Ishikawa (cell line): ENCODE data around the gene PLD6.

Source experiments
- CEBPB ChIP-seq: IDR thresholded peaks from 2 replicates; pipeline ENCODE4 v1.6.1; 2012
- CREB1 ChIP-seq: IDR thresholded peaks from 2 replicates; pipeline ENCODE4 v1.6.1; 2012; ENCODE audit warnings: low read depth
- EGR1 ChIP-seq: IDR thresholded peaks from 2 replicates; pipeline ENCODE4 v1.6.1; 2012
- EP300 ChIP-seq: IDR thresholded peaks from 2 replicates; pipeline ENCODE4 v1.6.1; 2012; ENCODE audit warnings: borderline replicate concordance
- FOXM1 ChIP-seq: IDR thresholded peaks from 2 replicates; pipeline ENCODE4 v1.6.1; 2012; ENCODE audit warnings: low read depth, borderline replicate concordance
- NFIC ChIP-seq: IDR thresholded peaks from 2 replicates; pipeline ENCODE4 v1.6.1; 2012
- RAD21 ChIP-seq: IDR thresholded peaks from 2 replicates; pipeline ENCODE4 v1.6.1; 2012; ENCODE audit warnings: low read depth
- TAF1 ChIP-seq: IDR thresholded peaks from 2 replicates; pipeline ENCODE4 v1.6.1; 2012; ENCODE audit warnings: low read depth, mild to moderate bottlenecking
- TCF12 ChIP-seq: IDR thresholded peaks from 2 replicates; pipeline ENCODE4 v1.6.1; 2012; ENCODE audit warnings: low read depth
- TEAD4 ChIP-seq: IDR thresholded peaks from 2 replicates; pipeline ENCODE4 v1.6.1; 2012
- USF1 ChIP-seq: IDR thresholded peaks from 2 replicates; pipeline ENCODE4 v1.6.1; 2012
- YY1 ChIP-seq: IDR thresholded peaks from 2 replicates; pipeline ENCODE4 v1.6.1; 2012; ENCODE audit warnings: low read depth
- ZBTB7A ChIP-seq: IDR thresholded peaks from 2 replicates; pipeline ENCODE4 v1.6.1; 2012; ENCODE audit warnings: low read depth
- TF ChIP-seq, protein P1 (sequence below): IDR thresholded peaks from 2 replicates; pipeline ENCODE4 v1.6.1; 2012
- TF ChIP-seq, protein P2 (sequence below): IDR thresholded peaks from 2 replicates; pipeline ENCODE4 v1.6.1; 2012; ENCODE audit warnings: low read depth, mild to moderate bottlenecking

PLD6 gene

GRCh38 chr17:17154981-17155380, 51.2 kb downstream of the PLD6 start:
- TF ChIP-seq YY1 (no peak), USF1 (no peak), TCF12 (no peak), CEBPB (no peak), NFIC (no peak), TEAD4 (no peak), EP300 (no peak), RAD21 (no peak), TAF1 (no peak), FOXM1 (no peak)
- TF ChIP-seq, protein P1, sequence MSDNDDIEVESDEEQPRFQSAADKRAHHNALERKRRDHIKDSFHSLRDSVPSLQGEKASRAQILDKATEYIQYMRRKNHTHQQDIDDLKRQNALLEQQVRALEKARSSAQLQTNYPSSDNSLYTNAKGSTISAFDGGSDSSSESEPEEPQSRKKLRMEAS = no peak

DNA sequence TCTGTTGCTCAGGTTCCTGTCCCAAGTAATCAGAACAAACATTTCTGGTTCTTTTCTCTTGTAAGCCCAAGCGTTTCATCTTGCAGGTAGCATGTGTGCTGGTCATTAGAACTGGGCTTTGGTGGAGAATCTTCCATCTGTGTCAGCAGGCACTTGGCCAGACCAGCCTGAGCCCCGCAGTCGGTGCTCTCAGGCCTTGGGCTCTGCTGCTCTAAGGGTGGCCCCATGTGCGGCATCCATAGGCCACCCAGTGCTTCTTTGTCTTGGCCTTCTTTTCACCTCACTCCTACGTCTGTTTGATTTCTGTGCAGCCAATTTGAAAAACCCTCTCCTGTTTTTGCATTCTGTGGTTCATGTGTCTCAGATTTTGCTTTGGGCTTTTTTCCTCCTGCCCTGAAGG, 51.6 kb downstream of the PLD6 start:
- no peak for TF ChIP-seq YY1
- no peak for TF ChIP-seq TEAD4
- TF ChIP-seq FOXM1 = no peak
- no peak for TF ChIP-seq EP300
- no peak for TF ChIP-seq EGR1
- TF ChIP-seq ZBTB7A = no peak
- no peak for TF ChIP-seq RAD21
- TF ChIP-seq, protein P2, sequence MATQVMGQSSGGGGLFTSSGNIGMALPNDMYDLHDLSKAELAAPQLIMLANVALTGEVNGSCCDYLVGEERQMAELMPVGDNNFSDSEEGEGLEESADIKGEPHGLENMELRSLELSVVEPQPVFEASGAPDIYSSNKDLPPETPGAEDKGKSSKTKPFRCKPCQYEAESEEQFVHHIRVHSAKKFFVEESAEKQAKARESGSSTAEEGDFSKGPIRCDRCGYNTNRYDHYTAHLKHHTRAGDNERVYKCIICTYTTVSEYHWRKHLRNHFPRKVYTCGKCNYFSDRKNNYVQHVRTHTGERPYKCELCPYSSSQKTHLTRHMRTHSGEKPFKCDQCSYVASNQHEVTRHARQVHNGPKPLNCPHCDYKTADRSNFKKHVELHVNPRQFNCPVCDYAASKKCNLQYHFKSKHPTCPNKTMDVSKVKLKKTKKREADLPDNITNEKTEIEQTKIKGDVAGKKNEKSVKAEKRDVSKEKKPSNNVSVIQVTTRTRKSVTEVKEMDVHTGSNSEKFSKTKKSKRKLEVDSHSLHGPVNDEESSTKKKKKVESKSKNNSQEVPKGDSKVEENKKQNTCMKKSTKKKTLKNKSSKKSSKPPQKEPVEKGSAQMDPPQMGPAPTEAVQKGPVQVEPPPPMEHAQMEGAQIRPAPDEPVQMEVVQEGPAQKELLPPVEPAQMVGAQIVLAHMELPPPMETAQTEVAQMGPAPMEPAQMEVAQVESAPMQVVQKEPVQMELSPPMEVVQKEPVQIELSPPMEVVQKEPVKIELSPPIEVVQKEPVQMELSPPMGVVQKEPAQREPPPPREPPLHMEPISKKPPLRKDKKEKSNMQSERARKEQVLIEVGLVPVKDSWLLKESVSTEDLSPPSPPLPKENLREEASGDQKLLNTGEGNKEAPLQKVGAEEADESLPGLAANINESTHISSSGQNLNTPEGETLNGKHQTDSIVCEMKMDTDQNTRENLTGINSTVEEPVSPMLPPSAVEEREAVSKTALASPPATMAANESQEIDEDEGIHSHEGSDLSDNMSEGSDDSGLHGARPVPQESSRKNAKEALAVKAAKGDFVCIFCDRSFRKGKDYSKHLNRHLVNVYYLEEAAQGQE = no peak

DNA sequence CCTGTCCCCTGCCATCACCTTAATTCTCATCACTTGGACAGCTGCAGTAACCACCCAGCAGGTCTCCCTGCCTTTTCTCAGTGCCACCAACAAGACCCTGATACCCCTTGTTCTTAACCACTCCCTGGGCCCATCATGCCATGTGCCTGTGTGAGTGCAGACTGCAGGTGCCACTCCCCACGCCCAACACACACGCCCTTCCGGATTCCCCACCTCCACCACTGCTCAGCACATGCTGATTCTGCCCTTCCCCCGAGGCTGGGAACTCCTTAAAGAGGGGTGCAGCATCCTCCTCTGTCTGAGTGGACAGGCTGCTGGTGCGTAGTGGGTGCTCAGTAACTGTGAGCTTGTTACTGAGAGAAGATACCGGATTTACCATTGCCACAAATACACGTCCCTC, 52.4 kb downstream of the PLD6 start:
- TF ChIP-seq, protein P2 = no peak
- TF ChIP-seq ZBTB7A (no peak), TAF1 (no peak), CEBPB (no peak)

GRCh38 chr17:17153071-17153470, 53.1 kb downstream of the PLD6 start:
- TF ChIP-seq NFIC = 0 out of 2 replicates have a peak, but pooled peaks have one; percentile 11
- no peak for TF ChIP-seq CREB1

GRCh38 chr17:17152385-17152784, 53.7 kb downstream of the PLD6 start:
- no peak for TF ChIP-seq EGR1
- no peak for TF ChIP-seq YY1
- TF ChIP-seq, protein P1 = no peak
- TF ChIP-seq TEAD4 = no peak
- no peak for TF ChIP-seq CEBPB
- no peak for TF ChIP-seq USF1
- TF ChIP-seq RAD21 = no peak
- no peak for TF ChIP-seq ZBTB7A
- TF ChIP-seq EP300 = no peak
- TF ChIP-seq TAF1 = no peak

- TF ChIP-seq ZBTB7A = no peak
- TF ChIP-seq TAF1 = no peak
- TF ChIP-seq TCF12 = peak; percentile 45
- 0 out of 2 replicates have a peak, but pooled peaks have one; percentile 42 for TF ChIP-seq TEAD4
- no peak for TF ChIP-seq YY1
- TF ChIP-seq RAD21 = no peak
- TF ChIP-seq, protein P2 = no peak
- no peak for TF ChIP-seq CEBPB
- TF ChIP-seq, protein P1 = no peak
- peak; percentile 84 for TF ChIP-seq NFIC
- no peak; the same call in 1 of the 2 replicates for TF ChIP-seq EP300
- TF ChIP-seq CREB1 = no peak
- TF ChIP-seq FOXM1 = no peak
- TF ChIP-seq EGR1 = no peak
- TF ChIP-seq USF1 = no peak
Observed at GRCh38 chr17:17151962-17152361, 54.2 kb downstream of the PLD6 start.
